NT2/D1 (cell line): ENCODE data around the gene OTULIN.

Experiments used
- SUZ12 ChIP-seq: IDR thresholded peaks from 2 replicates; pipeline ENCODE4 v1.6.1; 2011; ENCODE audit not compliant: insufficient read length, insufficient read depth; ENCODE audit errors: extremely low read depth
- YY1 ChIP-seq: IDR thresholded peaks from 2 replicates; pipeline ENCODE4 v1.6.1; 2011; ENCODE audit not compliant: insufficient read length, insufficient read depth
- ZNF274 ChIP-seq: IDR thresholded peaks from 2 replicates; pipeline ENCODE4 v1.6.1; 2011; ENCODE audit warnings: mild to moderate bottlenecking, low read depth, low read length

GRCh38 chr5:14674983-14675854 is 10.7 kb downstream of the OTULIN start:
- TF ChIP-seq YY1 = no peak
- TF ChIP-seq ZNF274 = no peak
- TF ChIP-seq SUZ12 = no peak
